Liver (tissue), 9 donors: ENCODE measurements around the gene ZBTB25. TPM values are rescaled to one million over a fixed set of nuclear protein-coding genes. Genes with fewer than 3 reads are reported as not detected.

ENCODE experiments used
- DNase-seq: peaks from one replicate; pipeline ENCODE4 v3.0.0-alpha.2; 2017; ENCODE audit warnings: low spot score
- H3K27ac ChIP-seq, 2 donors: one replicate each; pipeline ENCODE4 v1.7.0; 2013; ENCODE audit warnings: inconsistent platforms in 2 of 2, low read length in 2 of 2, control low read depth in 1 of 2, low read depth in 1 of 2, mild to moderate bottlenecking in 1 of 2
- H3K27me3 ChIP-seq, 4 donors: one replicate each; pipeline versions ENCODE4 v1.6.1 to v1.7.0; 2013; ENCODE audit warnings: low read length in 3 of 4, inconsistent platforms in 1 of 4, mild to moderate bottlenecking in 1 of 4, moderate library complexity in 1 of 4; ENCODE audit not compliant: control insufficient read depth in 4 of 4, insufficient read depth in 4 of 4
- H3K36me3 ChIP-seq, 4 donors: one replicate each; pipeline versions ENCODE4 v1.6.1 to v1.7.0; 2013; ENCODE audit warnings: low read length in 3 of 4, mild to moderate bottlenecking in 3 of 4, low read depth in 1 of 4, moderate library complexity in 1 of 4; ENCODE audit not compliant: control insufficient read depth in 4 of 4, insufficient read depth in 3 of 4
- H3K4me1 ChIP-seq, 4 donors: one replicate each; pipeline versions ENCODE4 v1.6.1 to v1.7.0; 2013; ENCODE audit warnings: low read length in 3 of 4, mild to moderate bottlenecking in 3 of 4, moderate library complexity in 1 of 4; ENCODE audit not compliant: control insufficient read depth in 4 of 4, insufficient read depth in 4 of 4
- H3K4me3 ChIP-seq, 3 donors: one replicate each; pipeline versions ENCODE4 v1.6.1 to v1.7.0; 2013; ENCODE audit warnings: low read length in 3 of 3, control low read depth in 1 of 3, low read depth in 1 of 3, mild to moderate bottlenecking in 1 of 3
- H3K9ac ChIP-seq, 2 donors: one replicate each; pipeline ENCODE4 v1.7.0; 2013; ENCODE audit warnings: low read length in 2 of 2, mild to moderate bottlenecking in 2 of 2, moderate library complexity in 2 of 2, control low read depth in 1 of 2, low read depth in 1 of 2
- H3K9me3 ChIP-seq, 4 donors: one replicate each; pipeline versions ENCODE4 v1.6.1 to v1.7.0; 2013; ENCODE audit warnings: low read length in 3 of 4; ENCODE audit not compliant: control insufficient read depth in 4 of 4
- ATF3 ChIP-seq: IDR thresholded peaks from 2 replicates; pipeline ENCODE4 v1.6.1; 2016; ENCODE audit warnings: antibody characterized with exemption
- EGR1 ChIP-seq, 2 donors: IDR thresholded peaks; 2 replicates each; pipeline ENCODE4 v1.6.1; 2016 to 2018; ENCODE audit warnings: antibody characterized with exemption in 2 of 2, low read depth in 2 of 2
- FOXA1 ChIP-seq: IDR thresholded peaks from 2 replicates; pipeline ENCODE4 v1.6.1; 2016; ENCODE audit warnings: antibody characterized with exemption
- FOXA2 ChIP-seq: IDR thresholded peaks from 2 replicates; pipeline ENCODE4 v1.6.1; 2016; ENCODE audit warnings: antibody characterized with exemption
- GABPA ChIP-seq, 2 donors: IDR thresholded peaks in 1 of 2; conservative IDR thresholded peaks in 1 of 2; 2 replicates each; pipeline ENCODE4 v1.6.1; 2016; ENCODE audit warnings: antibody characterized with exemption in 2 of 2, mild to moderate bottlenecking in 1 of 2, moderate library complexity in 1 of 2
- HNF4A ChIP-seq, 2 donors: conservative IDR thresholded peaks; 2 replicates each; pipeline ENCODE4 v1.6.1; 2016; ENCODE audit warnings: antibody characterized with exemption in 2 of 2, mild to moderate bottlenecking in 2 of 2
- HNF4G ChIP-seq: IDR thresholded peaks from 2 replicates; pipeline ENCODE4 v1.6.1; 2016; ENCODE audit warnings: antibody characterized with exemption
- NR2F2 ChIP-seq: IDR thresholded peaks from 2 replicates; pipeline ENCODE4 v1.6.1; 2016; ENCODE audit warnings: antibody characterized with exemption
- RAD21 ChIP-seq, 2 donors: IDR thresholded peaks; 2 replicates each; pipeline ENCODE4 v1.6.1; 2016; ENCODE audit warnings: antibody characterized with exemption in 2 of 2, mild to moderate bottlenecking in 2 of 2
- REST ChIP-seq: IDR thresholded peaks from 2 replicates; pipeline ENCODE4 v1.6.1; 2016; ENCODE audit warnings: antibody characterized with exemption, mild to moderate bottlenecking
- RXRA ChIP-seq, 2 donors: IDR thresholded peaks; 2 replicates each; pipeline ENCODE4 v1.6.1; 2017 to 2018; ENCODE audit warnings: antibody characterized with exemption in 2 of 2, mild to moderate bottlenecking in 1 of 2
- SP1 ChIP-seq: IDR thresholded peaks from 2 replicates; pipeline ENCODE4 v1.6.1; 2018; ENCODE audit warnings: antibody characterized with exemption, mild to moderate bottlenecking
- TAF1 ChIP-seq: conservative IDR thresholded peaks from 2 replicates; pipeline ENCODE4 v1.6.1; 2016; ENCODE audit warnings: antibody characterized with exemption, mild to moderate bottlenecking
- YY1 ChIP-seq: IDR thresholded peaks from 2 replicates; pipeline ENCODE4 v1.6.1; 2016; ENCODE audit warnings: antibody characterized with exemption, mild to moderate bottlenecking
- WGBS: extraction: QIAGEN DNeasy Blood & Tissue Kit; methylation state at CpG from one replicate; pipeline ENCODE4 v1.1.7; 2013; 5-methylcytosine and 5-hydroxymethylcytosine counted together
- polyA plus RNA-seq, 2 donors: library from polyadenylated mRNA; stranded (reverse) in 1 of 2; unstranded in 1 of 2; fragments of 200-250 nt in 1 of 2; fragments of >200 nt in 1 of 2; fragmentation: Nextera tagmentation in 1 of 2; extraction: Ambion mirVana in 1 of 2; gene quantifications; one replicate each; pipeline versions ENCODE4 v1.2.1 to v1.2.3, GENCODE V29; 2013 to 2015
- total RNA-seq, 2 donors: library from RNA; depleted of rRNA; stranded (reverse); fragments of >200 nt; gene quantifications; one replicate each; pipeline ENCODE4 v1.2.3, GENCODE V29; 2014
- TF ChIP-seq, protein P1 (sequence below): fragments of 150-350 bp; IDR thresholded peaks from 2 replicates; pipeline ENCODE4 v1.5.1; 2017; ENCODE audit warnings: improper control_type of control experiment, low read depth, low read length; ENCODE audit not compliant: missing input control
- TF ChIP-seq, protein P2 (sequence below): IDR thresholded peaks from 2 replicates; pipeline ENCODE4 v1.6.1; 2016; ENCODE audit warnings: antibody characterized with exemption
- donor health status: healthy.
- donor health status: healthy.
- donor health status: healthy.
- donor health status: healthy.
- donor health status: healthy.

Gene ZBTB25
- total and polyA plus RNA-seq, 4 donors, result 1.4 to 5.9 (median 3.7) TPM

GRCh38 chr14:64409126-64409920, 94.3 kb downstream of the ZBTB25 start:
- peaks cover 3 to 23% (median 13%) of the 10 kb centered on the region in 4 donors for H3K36me3 ChIP-seq
- peaks cover 5 to 50% (median 28%) of the 10 kb centered on the region in 4 donors for H3K4me1 ChIP-seq
- no peak overlapping the region for H3K27ac ChIP-seq
- DNase-seq, result no peak
- WGBS, result 94% methylated on average over 7 of the region's 7 CpGs
- no peak overlapping the region for H3K9ac ChIP-seq
- TF ChIP-seq TAF1, result no peak
- no peak for TF ChIP-seq EGR1 (IDR thresholded peaks at IDR 0.05; ENCODE audit: low read depth in 2 of 2)
- no peak for TF ChIP-seq SP1
- TF ChIP-seq YY1, result no peak
- TF ChIP-seq REST, result no peak
- no peak for TF ChIP-seq RXRA (IDR thresholded peaks at IDR 0.05)
- no peak for TF ChIP-seq FOXA2
- H3K9me3 ChIP-seq, result no peaks in the 10 kb centered on the region
- H3K27me3 ChIP-seq, result no peaks in the 10 kb centered on the region
- no peak overlapping the region for H3K4me3 ChIP-seq

DNA sequence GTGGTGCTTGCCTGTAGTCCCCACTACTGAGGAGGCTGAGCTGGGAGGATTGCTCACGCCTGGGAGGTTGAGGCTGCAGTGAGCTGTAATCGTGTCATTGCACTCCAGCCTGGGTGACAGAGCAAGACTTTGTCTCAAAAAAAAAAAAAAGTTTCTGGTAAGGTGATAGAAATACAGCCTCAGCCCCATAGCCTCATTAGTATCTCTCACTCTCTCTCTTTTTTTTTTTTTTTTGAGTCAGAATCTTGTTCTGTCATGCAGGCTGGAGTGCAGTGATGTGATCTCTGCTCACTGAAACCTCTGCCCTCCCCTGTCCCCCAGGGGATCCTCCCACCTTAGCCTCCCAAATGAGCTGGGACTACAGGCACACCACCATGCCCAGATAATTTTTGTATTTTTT, 96.3 kb downstream of the ZBTB25 start:
- 96% methylated on average over 2 of the region's 2 CpGs for WGBS
- Histone ChIP-seq H3K27ac (no peak overlapping the region), H3K4me1 (peaks cover 5 to 68% (median 44%) of the 10 kb centered on the region in 4 donors), H3K36me3 (peaks cover 1 to 13% (median 8%) of the 10 kb centered on the region in 4 donors), H3K27me3 (no peaks in the 10 kb centered on the region), H3K9ac (no peak overlapping the region), H3K9me3 (no peaks in the 10 kb centered on the region), H3K4me3 (no peak overlapping the region)
- TF ChIP-seq GABPA (IDR thresholded peaks at IDR 0.05 in 1 of 2, conservative IDR thresholded peaks at IDR 0.05 in 1 of 2) (no peak), FOXA2 (no peak), NR2F2 (no peak), RXRA (IDR thresholded peaks at IDR 0.05) (no peak)
- DNase-seq, result no peak

- H3K9me3 ChIP-seq, result no peaks in the 10 kb centered on the region
- 43% methylated on average over 4 of the region's 4 CpGs for WGBS
- no peak for DNase-seq
- peak; percentile 30 for TF ChIP-seq ATF3
- TF ChIP-seq HNF4G, result peak; percentile 47
- TF ChIP-seq YY1, result peak; percentile 92
- TF ChIP-seq TAF1, result no peak
- TF ChIP-seq, protein P1, sequence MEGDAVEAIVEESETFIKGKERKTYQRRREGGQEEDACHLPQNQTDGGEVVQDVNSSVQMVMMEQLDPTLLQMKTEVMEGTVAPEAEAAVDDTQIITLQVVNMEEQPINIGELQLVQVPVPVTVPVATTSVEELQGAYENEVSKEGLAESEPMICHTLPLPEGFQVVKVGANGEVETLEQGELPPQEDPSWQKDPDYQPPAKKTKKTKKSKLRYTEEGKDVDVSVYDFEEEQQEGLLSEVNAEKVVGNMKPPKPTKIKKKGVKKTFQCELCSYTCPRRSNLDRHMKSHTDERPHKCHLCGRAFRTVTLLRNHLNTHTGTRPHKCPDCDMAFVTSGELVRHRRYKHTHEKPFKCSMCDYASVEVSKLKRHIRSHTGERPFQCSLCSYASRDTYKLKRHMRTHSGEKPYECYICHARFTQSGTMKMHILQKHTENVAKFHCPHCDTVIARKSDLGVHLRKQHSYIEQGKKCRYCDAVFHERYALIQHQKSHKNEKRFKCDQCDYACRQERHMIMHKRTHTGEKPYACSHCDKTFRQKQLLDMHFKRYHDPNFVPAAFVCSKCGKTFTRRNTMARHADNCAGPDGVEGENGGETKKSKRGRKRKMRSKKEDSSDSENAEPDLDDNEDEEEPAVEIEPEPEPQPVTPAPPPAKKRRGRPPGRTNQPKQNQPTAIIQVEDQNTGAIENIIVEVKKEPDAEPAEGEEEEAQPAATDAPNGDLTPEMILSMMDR, result no peak
- peak; percentile 87 for TF ChIP-seq FOXA2
- TF ChIP-seq REST, result peak; percentile 56
- no peak for TF ChIP-seq GABPA (IDR thresholded peaks at IDR 0.05 in 1 of 2, conservative IDR thresholded peaks at IDR 0.05 in 1 of 2)
- peak; percentile 79 for TF ChIP-seq FOXA1
- TF ChIP-seq HNF4A (conservative IDR thresholded peaks at IDR 0.05), result peak; percentile 93 to 94
- TF ChIP-seq RXRA (IDR thresholded peaks at IDR 0.05), result peak; percentile 52 to 74
- TF ChIP-seq EGR1 (IDR thresholded peaks at IDR 0.05; ENCODE audit: low read depth in 2 of 2), result no peak
- TF ChIP-seq NR2F2, result no peak
- TF ChIP-seq RAD21 (IDR thresholded peaks at IDR 0.05), result peak; percentile 10 to 18
- TF ChIP-seq, protein P2, sequence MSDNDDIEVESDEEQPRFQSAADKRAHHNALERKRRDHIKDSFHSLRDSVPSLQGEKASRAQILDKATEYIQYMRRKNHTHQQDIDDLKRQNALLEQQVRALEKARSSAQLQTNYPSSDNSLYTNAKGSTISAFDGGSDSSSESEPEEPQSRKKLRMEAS, result peak; percentile 73
Measured at GRCh38 chr14:64405295-64405694, 98.3 kb downstream of the ZBTB25 start.

More at GRCh38 chr14:64405295-64405694, 98.3 kb downstream of the ZBTB25 start:
- Histone ChIP-seq H3K36me3 (peaks cover 1 to 9% (median 3%) of the 10 kb centered on the region in 4 donors), H3K4me1 (peaks cover 2 to 76% (median 56%) of the 10 kb centered on the region in 4 donors), H3K27ac (peak overlapping the region; percentile 58 to 77), H3K27me3 (no peaks in the 10 kb centered on the region), H3K9ac (no peak overlapping the region), H3K4me3 (no peak overlapping the region)
